ENCODE data around the gene ZBTB20.

DNA sequence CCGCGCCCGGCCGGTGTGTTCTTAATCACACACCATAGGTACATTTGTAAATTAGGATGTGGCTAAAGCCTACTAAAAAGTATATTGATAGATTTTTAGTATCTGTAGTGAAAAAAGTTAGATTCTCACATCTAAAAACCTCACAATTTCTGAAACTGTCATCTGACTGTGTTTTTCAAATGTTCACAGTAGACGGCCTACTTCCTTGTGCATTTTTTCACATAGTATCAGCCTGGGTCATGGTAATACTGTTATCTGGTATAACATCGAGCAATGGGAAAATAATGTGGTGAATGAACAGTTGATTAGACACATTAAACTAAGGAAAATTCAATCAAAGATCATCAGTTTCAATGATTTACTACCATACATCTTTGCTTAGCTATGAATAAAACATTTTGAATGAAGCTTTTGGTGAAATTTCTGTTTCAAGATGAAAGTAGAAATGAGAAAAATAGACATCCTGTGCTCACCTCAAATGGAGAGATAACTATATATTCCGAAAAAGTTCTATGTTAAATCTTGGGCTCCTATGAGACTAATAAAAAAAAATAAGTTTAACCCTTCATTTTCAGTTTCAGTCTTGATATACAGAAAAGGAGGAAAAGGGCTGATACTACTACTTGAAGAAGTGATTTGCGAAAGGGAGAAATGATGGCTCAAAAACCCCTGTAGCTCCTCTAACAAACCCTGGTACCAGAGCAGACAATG is 262.7 kb downstream of the ZBTB20 start:
- TF ChIP-seq, protein P1, sequence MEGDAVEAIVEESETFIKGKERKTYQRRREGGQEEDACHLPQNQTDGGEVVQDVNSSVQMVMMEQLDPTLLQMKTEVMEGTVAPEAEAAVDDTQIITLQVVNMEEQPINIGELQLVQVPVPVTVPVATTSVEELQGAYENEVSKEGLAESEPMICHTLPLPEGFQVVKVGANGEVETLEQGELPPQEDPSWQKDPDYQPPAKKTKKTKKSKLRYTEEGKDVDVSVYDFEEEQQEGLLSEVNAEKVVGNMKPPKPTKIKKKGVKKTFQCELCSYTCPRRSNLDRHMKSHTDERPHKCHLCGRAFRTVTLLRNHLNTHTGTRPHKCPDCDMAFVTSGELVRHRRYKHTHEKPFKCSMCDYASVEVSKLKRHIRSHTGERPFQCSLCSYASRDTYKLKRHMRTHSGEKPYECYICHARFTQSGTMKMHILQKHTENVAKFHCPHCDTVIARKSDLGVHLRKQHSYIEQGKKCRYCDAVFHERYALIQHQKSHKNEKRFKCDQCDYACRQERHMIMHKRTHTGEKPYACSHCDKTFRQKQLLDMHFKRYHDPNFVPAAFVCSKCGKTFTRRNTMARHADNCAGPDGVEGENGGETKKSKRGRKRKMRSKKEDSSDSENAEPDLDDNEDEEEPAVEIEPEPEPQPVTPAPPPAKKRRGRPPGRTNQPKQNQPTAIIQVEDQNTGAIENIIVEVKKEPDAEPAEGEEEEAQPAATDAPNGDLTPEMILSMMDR (IDR thresholded peaks at IDR 0.05), result no peak
- TF ChIP-seq EP300 (IDR thresholded peaks at IDR 0.05) (no peak), POLR2A (IDR thresholded peaks at IDR 0.05) (no peak), POLR2AphosphoS5 (IDR thresholded peaks at IDR 0.05) (no peak)

All from stomach (tissue), 4 donors.